Putamen (tissue), 1 donor: ENCODE data around the gene SEMG1.

Experiments used
- DNase-seq: peaks from one replicate; pipeline ENCODE4 v3.0.0-alpha.2; 2016; ENCODE audit warnings: low spot score

Gene SEMG1

DNA sequence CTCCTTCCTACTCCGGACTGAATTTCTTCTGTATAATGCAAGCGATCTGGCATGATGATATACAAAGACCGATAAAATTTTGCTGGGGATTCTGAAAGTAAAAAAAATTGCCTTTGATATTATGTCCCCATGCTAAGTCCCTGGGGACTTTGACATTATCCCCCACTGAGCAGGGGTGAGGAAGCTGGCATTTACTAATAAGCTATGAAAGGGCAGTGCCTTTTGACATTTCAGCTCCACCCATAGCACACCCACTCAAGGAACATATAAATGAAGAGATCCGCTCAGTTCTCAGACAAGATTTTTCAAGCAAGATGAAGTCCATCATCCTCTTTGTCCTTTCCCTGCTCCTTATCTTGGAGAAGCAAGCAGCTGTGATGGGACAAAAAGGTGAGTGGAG, 14.2 kb downstream of the SEMG1 start, which contains the start of gene SEMG2:
TSS of gene SEMG2 (plus strand) at position 298 of the 400 bp plus-strand sequence. CDS start at position 315, 17 bp downstream.
- no peak for DNase-seq

DNA sequence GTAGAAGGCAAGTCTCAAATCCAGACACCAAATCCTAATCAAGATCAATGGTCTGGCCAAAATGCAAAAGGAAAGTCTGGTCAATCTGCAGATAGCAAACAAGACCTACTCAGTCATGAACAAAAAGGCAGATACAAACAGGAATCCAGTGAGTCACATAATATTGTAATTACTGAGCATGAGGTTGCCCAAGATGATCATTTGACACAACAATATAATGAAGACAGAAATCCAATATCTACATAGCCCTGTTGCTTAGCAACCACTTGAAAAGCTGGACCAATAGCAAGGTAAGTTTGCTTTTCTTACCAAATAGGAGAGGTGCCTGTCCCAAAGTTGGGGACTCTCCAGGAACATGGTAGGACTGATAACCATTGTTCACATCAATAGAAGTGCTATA, 16.3 kb downstream of the SEMG1 start:
- DNase-seq = no peak

DNA sequence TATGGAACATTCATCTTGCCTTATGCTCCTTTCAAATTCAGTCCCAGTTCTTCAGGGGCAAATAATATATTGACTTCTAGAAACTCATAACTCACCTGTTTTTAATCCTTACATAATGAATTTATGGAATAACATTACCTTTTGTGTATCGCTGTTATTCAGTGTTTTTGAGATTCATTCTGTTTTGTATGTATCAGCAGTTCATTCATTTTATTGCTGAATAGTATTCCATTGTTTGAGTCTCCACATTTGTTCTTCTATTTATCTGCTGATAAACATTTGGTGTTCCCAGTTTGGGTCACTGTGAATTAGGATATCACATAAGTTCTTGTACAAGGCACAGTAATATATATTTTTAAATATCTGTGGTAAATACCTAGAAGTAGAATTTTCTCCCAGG, 19.5 kb downstream of the SEMG1 start:
- no peak for DNase-seq

DNA sequence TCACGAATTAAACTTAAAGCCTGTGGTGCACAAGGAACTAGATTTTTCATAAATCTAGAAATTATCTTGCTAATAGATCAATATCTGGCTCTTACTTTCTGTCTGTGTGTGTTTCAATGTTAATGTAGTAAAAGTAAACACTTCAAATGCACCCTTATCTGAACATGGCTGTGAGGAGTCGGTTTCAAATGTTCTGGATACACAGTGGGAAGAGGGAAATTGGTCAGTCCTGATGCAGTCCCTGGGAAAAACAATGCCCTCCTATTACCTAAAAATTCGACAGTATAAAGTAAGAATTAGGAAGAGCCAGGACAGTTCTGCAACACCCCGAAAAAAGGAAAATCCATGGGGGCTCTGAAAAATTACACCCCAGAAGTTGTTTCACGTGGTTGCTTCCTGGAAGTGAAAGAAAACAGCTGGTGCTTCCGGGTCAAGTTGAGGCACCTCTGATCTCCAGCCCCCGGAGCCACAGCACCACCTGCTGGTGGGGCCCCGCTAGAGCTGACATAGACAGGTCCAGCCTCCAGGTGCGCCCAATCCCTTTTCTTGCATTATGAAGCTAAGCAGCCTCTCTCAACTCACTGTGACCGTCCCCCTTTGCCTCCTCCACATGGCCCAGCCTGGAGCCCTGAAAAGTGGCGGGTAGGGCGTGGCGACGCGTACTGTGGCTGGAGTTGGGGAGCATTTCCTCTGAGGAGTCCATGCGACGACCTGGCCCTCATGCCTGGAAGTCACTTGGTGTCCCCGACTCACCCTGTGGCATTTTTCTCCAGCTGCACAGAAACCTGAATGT, 22.6 kb downstream of the SEMG1 start:
- no peak for DNase-seq

DNA sequence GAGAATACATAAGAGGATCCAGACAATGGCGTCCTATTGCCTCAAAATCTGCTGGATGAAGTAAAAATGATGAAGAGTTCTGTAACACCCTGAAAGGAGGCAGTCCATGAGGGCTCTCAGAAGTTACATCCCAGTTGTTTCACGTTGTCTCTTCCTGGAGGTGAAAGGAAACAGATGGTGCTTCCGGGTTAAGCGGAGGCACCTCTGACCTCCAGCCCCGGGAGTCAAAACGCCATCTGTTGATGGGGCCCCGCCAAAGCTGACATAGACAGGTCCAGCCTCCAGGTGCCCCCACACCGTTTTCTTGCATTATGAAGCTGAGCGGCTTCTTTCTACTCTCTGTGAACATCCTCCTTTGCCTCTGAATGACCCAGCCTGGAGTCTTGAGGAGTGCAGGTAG, 23.8 kb downstream of the SEMG1 start:
- DNase-seq = no peak

DNA sequence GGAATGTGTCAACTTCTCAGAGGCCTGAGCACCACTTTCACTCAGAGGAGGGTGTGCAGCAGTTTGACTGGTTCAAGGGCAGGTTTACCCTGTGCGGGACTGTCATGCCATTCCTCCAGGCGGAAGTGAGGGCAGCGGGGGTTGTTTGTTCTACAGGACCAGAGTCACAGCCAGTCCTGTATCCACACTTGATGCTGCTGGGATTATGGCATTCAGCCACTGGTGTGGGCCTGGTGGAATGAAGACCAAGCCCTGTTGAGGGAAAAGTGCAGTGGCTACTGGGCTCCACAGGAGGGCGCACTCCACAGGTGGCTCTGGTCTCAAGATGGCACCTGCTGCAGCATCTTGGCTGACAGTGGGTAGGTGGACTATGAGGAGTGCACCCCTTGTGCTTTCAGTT, 29.2 kb downstream of the SEMG1 start:
- no peak for DNase-seq

DNA sequence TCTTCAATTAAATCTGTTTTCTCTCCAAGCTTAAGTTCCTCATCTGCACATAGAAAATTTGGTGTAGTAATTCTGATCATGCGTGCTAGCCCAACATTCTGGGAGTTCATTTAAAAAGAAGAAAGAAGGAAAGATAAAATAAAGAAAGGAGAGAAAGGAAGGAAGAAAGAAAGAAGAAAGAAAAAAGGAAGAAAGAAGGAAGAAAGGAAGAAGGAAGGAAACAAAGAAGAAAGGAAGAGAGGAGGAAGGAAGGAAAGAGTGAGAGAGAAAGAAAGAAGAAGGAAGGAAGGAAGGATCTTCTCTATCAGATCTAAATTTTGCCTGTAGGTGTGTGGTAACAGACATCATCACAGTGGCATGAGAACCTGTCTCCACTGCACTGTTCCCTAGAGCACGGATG, 31.3 kb downstream of the SEMG1 start:
- DNase-seq = no peak

DNA sequence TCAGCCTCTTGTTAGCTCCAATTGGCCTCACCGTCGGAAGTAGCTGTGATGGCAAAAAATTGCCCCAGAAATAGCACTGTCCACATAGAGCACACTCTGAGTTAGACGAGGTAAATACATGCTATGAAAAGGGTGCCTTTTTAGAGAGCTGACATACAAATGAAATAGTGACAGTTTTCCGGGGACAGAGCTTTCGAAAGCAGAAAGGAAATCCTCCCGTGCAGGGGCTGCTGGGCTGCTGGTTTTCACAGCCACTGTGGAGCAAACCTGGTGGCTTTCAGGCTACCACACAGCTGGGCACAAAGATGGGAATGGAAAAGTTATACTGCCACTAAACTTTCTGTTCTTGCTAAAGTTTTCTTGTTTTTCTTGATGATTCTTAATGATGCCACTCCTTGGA, 39.3 kb downstream of the SEMG1 start:
- DNase-seq = no peak

DNA sequence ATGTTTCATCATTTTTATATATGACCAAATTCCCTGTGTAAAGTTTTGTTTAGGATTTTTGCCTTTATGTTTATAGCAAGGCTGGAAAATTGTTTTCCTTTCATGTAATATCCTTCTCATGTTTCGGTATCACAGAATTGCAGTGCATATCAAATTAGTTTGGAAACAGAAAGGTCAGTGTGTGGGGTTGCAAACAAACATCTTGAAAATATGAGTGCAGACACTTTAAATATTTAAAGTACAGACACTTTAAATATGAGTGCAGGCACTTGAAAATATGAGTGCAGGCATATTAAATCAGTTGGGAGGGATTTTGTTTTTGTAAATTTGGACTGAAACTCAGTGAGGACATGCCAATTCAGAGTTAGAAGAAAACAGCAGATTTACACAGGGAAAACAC, 41.0 kb downstream of the SEMG1 start:
- DNase-seq = no peak

DNA sequence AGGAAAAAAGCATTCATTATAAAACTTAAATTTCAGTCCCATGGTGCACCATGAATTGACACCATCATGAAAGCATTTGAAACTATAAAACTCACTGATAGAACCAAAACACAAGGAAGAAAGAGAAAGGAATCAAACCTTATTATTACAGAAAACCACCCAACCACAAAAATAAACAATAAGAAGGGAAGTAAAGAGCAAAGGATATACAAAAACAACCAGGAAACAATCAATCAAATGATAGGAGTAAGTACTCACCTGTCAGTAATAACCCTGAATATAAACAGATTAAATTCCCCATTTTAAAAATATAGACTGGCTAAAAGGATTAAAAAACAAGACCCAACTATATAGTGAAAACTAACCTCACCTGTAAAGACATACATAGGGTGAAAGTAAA, 41.8 kb downstream of the SEMG1 start:
- DNase-seq = no peak

DNA sequence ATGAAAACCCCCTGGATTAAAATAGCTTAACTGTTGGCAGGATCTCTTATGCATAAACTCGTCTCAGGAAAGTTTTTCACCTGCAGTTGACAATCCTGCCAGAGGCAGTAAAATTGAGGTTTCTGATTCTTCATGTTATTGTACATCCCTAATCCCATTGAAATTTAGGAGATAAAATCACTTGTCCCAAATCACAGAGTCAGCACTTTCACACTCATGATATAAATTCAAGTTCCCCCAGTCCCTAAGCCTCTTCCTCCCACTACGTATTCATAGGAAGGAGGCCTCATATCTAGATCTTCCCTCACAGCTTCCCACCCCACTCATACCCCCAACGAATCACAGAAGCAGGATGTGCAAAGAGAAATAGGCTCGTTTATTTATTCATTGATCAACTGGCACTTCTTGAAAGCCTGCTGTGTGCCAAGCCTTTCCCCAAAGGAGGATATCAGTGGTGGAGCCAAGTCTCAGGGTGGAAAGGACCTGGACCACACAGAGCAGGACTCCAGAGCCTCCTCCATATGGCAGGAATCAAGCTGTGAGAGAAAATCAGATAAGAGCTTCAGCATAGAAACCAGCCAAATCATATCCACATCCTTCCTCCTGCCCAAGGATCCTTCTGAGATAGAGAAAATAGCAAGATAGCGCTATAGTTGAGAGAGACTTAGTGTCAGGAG, 45.2 kb downstream of the SEMG1 start:
- DNase-seq = peak; percentile 7

DNA sequence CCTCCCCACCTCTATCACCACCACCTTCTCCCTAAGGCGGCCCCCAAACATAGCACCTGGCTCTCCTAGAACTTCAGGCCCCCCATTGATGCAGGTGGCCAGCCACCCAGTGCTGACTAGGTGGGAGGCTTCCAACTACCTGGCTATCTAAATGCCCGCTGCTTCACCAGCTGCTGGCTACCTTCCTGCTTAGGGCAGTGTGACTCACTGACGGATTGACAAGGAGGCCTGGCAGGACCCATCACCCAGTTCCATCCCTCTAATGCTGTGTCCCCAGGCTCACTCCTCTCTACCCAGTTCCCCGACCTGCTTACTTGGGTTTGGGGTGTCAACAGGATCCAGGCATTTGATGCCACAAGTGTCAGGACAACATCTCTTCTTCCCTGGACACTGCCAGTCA, 46.4 kb downstream of the SEMG1 start:
- no peak for DNase-seq

DNA sequence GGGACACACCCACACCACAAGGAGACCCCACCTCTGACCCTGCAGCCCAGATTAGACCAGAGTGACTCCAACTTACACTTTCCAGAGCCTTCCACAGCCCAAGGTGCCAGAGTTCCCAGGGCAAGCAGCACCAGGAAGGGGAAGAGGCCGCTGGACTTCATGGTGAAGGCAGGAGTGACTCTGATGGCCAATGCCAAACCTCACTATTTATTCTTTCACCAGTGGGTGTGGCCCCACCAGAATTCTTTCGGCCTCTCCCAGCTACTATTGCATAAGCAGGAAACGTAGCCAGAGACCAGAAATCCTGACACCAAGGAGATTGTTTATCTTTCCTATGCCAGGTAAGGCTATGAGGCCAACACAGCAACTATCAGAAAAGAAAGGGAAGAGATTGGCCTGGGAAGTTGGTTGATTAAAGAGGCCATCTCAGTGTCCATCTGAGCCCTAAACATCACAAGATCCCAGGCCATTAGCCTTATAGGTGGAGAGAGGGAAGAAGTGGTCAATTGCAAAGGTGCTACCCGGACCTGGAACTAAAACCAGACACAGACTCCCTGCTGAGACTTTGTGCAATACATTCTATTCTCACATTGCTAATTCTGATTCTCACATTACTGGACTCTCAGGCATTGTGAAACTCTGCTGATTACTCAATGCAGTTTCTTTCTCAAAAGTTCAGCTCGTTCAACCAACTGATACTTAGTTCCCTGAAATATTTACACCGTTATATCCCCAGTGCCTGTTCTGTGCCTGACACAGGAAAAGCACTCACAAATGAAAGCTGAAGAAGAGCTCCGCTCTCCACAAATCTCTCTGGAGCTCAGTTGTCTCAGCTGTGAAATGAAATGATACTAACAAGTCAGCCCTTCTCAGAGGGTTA, 47.8 kb downstream of the SEMG1 start, which contains the start of gene SLPI:
TSS of gene SLPI (minus strand) at position 182 of the 880 bp plus-strand sequence. CDS start at position 161, 21 bp downstream.
- no peak for DNase-seq

DNA sequence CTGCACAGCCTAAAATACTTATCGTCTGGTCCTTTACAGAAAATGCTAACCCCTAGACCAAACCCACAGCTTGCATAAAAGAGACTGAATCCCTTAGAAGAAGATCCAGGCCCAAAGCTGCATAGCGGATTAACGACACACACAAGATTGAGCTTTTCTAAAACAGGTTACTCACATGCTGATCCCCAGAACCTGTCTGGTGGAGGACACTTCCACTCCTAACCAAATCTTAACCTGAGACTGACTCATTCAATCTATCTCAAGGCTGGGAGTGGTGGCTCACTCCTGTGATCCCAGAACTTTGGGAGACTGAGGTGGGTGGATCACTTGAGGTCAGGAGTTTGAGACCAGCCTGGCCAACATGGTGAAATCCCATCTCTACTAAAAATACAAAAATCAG, 50.3 kb downstream of the SEMG1 start:
- DNase-seq = no peak

DNA sequence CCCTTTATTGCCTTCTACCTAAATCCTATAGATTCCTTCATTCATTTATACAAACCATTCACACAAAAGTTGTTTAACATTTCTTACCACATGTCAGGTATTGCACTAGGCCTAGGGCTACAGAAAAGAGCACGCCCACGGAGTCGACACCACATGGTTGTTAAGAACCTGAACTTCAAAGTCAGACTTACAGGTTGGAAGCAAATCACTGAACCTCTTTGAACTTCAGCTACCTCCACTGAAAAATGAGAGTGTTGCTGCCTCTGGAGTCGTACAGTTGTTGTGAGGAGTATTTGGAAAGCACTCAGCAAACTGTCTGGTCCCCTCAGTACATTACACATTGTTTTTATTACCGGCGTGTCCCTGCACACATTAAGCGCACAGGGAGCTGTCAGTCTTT, 50.9 kb downstream of the SEMG1 start:
- no peak for DNase-seq

DNA sequence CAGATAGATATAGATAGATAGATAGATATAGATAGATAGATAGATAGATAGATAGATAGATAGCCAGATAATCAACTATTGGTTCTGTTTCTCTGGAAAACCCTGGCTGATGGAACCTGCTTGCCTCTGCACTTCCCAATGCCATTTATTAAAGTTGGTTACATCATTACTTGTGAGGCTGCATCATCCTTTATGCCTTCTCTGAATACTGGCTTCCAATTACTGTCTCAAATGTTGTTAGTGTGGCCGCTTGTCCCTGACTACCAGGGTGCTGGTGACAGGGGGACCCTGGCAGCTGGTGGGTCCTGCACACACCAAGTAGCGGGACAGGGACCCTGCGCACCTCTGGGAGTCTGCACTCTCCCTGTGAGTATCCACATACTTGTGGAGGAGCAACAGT, 51.4 kb downstream of the SEMG1 start:
- no peak for DNase-seq

DNA sequence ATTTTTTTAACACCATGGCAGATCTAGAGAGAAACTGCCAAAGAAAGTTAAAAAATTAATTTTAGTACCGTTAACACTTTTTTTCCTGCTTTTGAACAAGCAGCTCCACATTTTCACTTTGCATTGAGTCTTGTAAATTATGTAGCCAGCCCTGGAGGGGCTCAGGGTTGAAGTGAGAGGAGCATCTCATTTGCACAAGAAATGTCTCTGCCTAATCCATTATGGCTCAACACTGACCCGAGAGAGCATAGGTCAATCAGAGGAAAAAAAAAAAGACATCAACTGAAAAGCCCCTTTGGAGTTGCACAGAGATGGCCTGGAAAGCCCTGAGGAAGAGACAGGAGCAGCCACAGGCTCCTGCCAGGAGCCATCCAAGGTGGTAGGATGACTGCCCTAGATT, 51.8 kb downstream of the SEMG1 start:
- no peak for DNase-seq
